Dedifferentiated amniotic fluid mesenchymal stem cell (primary cell): ENCODE measurements around the gene MCMBP.
A peak's percentile ranks its signal among the peaks of the same experiment; 100 is the strongest.
"Not testable (repeated sequence)": the region's sequence is repeated elsewhere in the genome, so short reads cannot be mapped to it uniquely, and the experiment has no call there.

Experiments used
- DNase-seq: peaks from one replicate; pipeline ENCODE4 v3.0.0-alpha.2; 2016; ENCODE audit errors: extremely low spot score

MCMBP gene

GRCh38 chr10:119878524-119878923, 5.9 kb upstream of the MCMBP start:
- DNase-seq = no peak

GRCh38 chr10:119872860-119873681, 428 bp upstream of the MCMBP start:
- DNase-seq = peak; percentile 72

- DNase-seq = no peak
Observed at GRCh38 chr10:119871881-119872609, 598 bp downstream of the MCMBP start.

GRCh38 chr10:119869398-119869797, 3.2 kb downstream of the MCMBP start:
- DNase-seq = not testable (repeated sequence)

GRCh38 chr10:119867317-119867716, 5.3 kb downstream of the MCMBP start:
- no peak for DNase-seq

- no peak for DNase-seq
Observed at GRCh38 chr10:119865699-119866240, 6.9 kb downstream of the MCMBP start.

GRCh38 chr10:119863951-119864565, 8.6 kb downstream of the MCMBP start:
- no peak for DNase-seq

GRCh38 chr10:119862524-119862923, 10.1 kb downstream of the MCMBP start:
- no peak for DNase-seq

GRCh38 chr10:119860866-119861607, 11.6 kb downstream of the MCMBP start:
- DNase-seq = no peak

- DNase-seq = peak; percentile 62
Observed at GRCh38 chr10:119859420-119860258, 13.0 kb downstream of the MCMBP start.

GRCh38 chr10:119858063-119858462, 14.6 kb downstream of the MCMBP start:
- no peak for DNase-seq

- DNase-seq = no peak
Observed at GRCh38 chr10:119853574-119853973, 19.1 kb downstream of the MCMBP start.

GRCh38 chr10:119852822-119853221, 19.8 kb downstream of the MCMBP start:
- DNase-seq = no peak

- no peak for DNase-seq
Observed at GRCh38 chr10:119852277-119852676, 20.4 kb downstream of the MCMBP start.

GRCh38 chr10:119849944-119850343, 22.7 kb downstream of the MCMBP start:
- DNase-seq = no peak

- peak; percentile 65 for DNase-seq
Observed at GRCh38 chr10:119849031-119849789, 23.4 kb downstream of the MCMBP start.

- no peak for DNase-seq
Observed at GRCh38 chr10:119845656-119846055, 27.0 kb downstream of the MCMBP start.

- DNase-seq = no peak
Observed at GRCh38 chr10:119834188-119834587, 38.5 kb downstream of the MCMBP start.

GRCh38 chr10:119832951-119833350, 39.7 kb downstream of the MCMBP start:
- no peak for DNase-seq

- no peak for DNase-seq
Observed at GRCh38 chr10:119831656-119832055, 41.0 kb downstream of the MCMBP start.
